ENCODE data around the gene CES5A.
"Not testable (repeated sequence)": the region's sequence is repeated elsewhere in the genome, so short reads cannot be mapped to it uniquely, and the experiment has no call there.

Gene CES5A

GRCh38 chr16:55832773-55833691 is 42.1 kb downstream of the CES5A start, which contains the start of gene CES1:
Gene CES1 (minus strand): TSS chr16:55833096. CDS start chr16:55833055, 41 bp downstream.
- Histone ChIP-seq H3K4ac (ENCODE audit: low read depth, low read length) (no peak within 1 kb of the TSS), H3K23ac (ENCODE audit: low read length) (no peak within 1 kb of the TSS), H3K27me3 (ENCODE audit: insufficient read depth, low read length, poor library complexity) (no peaks in the 10 kb centered on the region), H3K56ac (ENCODE audit: low read length) (no peak within 1 kb of the TSS), H3K9ac (ENCODE audit: low read length) (no peak within 1 kb of the TSS), H3K18ac (ENCODE audit: low read length) (no peak within 1 kb of the TSS), H2BK15ac (replicated peaks; ENCODE audit: low read depth) (no peak within 1 kb of the TSS), H2AK5ac (ENCODE audit: low read length) (no peak within 1 kb of the TSS), H3K4me3 (ENCODE audit: low read length) (no peak within 1 kb of the TSS), H3K27ac (ENCODE audit: low read depth, low read length) (no peak within 1 kb of the TSS), H4K5ac (ENCODE audit: low read length) (no peak within 1 kb of the TSS), H2BK5ac (ENCODE audit: low read length) (no peak within 1 kb of the TSS), H3K79me1 (ENCODE audit: low read length) (no peaks in the 10 kb centered on the region), H3K4me1 (ENCODE audit: control insufficient read depth, low read depth, low read length) (no peaks in the 10 kb centered on the region), H3K79me2 (ENCODE audit: control insufficient read depth, insufficient read depth, low read length) (no peaks in the 10 kb centered on the region), H2BK120ac (ENCODE audit: low read depth, low read length) (no peak within 1 kb of the TSS), H3K4me2 (ENCODE audit: low read length) (no peak within 1 kb of the TSS), H3K36me3 (ENCODE audit: control insufficient read depth, insufficient read depth, low read length) (no peaks in the 10 kb centered on the region), H4K8ac (ENCODE audit: low read depth, low read length) (no peak within 1 kb of the TSS)
- WGBS (ENCODE audit: extremely low coverage, insufficient coverage, low lambda C conversion rate), result no CpG with 5 or more reads among the region's 30 CpGs
- peak; percentile 37 for DNase-seq

DNA sequence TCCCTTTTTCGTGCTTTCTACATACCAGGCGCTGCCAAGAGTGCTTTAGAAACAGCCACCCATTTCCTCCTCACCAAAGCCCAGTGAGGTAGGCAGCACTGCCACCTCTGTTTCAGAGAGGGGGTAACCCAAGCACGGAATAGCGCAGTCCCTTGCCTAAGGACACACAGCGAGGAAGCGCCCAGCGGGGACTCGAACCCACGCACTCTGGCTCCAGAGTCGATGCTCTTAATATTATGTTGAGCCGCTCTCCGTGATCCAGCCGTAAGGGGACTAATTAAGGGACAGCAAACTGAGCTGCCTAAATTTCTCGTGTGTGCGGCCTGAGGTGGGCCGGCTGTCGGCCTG is 42.8 kb downstream of the CES5A start:
- H3K27me3 ChIP-seq (ENCODE audit: insufficient read depth, low read length, poor library complexity), result no peaks in the 10 kb centered on the region
- H4K5ac ChIP-seq (ENCODE audit: low read length), result no peak overlapping the region
- H3K4ac ChIP-seq (ENCODE audit: low read depth, low read length), result no peak overlapping the region
- H3K4me3 ChIP-seq (ENCODE audit: low read length), result no peak overlapping the region
- no peak overlapping the region for H3K18ac ChIP-seq (ENCODE audit: low read length)
- no peak overlapping the region for H2BK15ac ChIP-seq (replicated peaks; ENCODE audit: low read depth)
- H2BK5ac ChIP-seq (ENCODE audit: low read length), result no peak overlapping the region
- no peak overlapping the region for H2BK120ac ChIP-seq (ENCODE audit: low read depth, low read length)
- no peaks in the 10 kb centered on the region for H3K79me2 ChIP-seq (ENCODE audit: control insufficient read depth, insufficient read depth, low read length)
- H3K4me2 ChIP-seq (ENCODE audit: low read length), result no peak overlapping the region
- no peak overlapping the region for H4K8ac ChIP-seq (ENCODE audit: low read depth, low read length)
- no peak overlapping the region for H3K9ac ChIP-seq (ENCODE audit: low read length)
- H3K79me1 ChIP-seq (ENCODE audit: low read length), result no peaks in the 10 kb centered on the region
- H3K23ac ChIP-seq (ENCODE audit: low read length), result no peak overlapping the region
- H3K56ac ChIP-seq (ENCODE audit: low read length), result no peak overlapping the region
- no peak overlapping the region for H3K27ac ChIP-seq (ENCODE audit: low read depth, low read length)
- H3K36me3 ChIP-seq (ENCODE audit: control insufficient read depth, insufficient read depth, low read length), result no peaks in the 10 kb centered on the region
- H2AK5ac ChIP-seq (ENCODE audit: low read length), result no peak overlapping the region
- H3K4me1 ChIP-seq (ENCODE audit: control insufficient read depth, low read depth, low read length), result no peaks in the 10 kb centered on the region
- no peak for DNase-seq
- WGBS (ENCODE audit: extremely low coverage, insufficient coverage, low lambda C conversion rate), result no CpG with 5 or more reads among the region's 17 CpGs

- Histone ChIP-seq H3K79me2 (ENCODE audit: control insufficient read depth, insufficient read depth, low read length) (no peaks in the 10 kb centered on the region), H2AK5ac (ENCODE audit: low read length) (no peak overlapping the region), H3K9ac (ENCODE audit: low read length) (no peak overlapping the region), H3K18ac (ENCODE audit: low read length) (no peak overlapping the region), H4K5ac (ENCODE audit: low read length) (no peak overlapping the region), H4K8ac (ENCODE audit: low read depth, low read length) (no peak overlapping the region), H3K27me3 (ENCODE audit: insufficient read depth, low read length, poor library complexity) (no peaks in the 10 kb centered on the region), H3K27ac (ENCODE audit: low read depth, low read length) (no peak overlapping the region), H3K79me1 (ENCODE audit: low read length) (no peaks in the 10 kb centered on the region), H2BK15ac (replicated peaks; ENCODE audit: low read depth) (no peak overlapping the region), H3K4me1 (ENCODE audit: control insufficient read depth, low read depth, low read length) (no peaks in the 10 kb centered on the region), H3K36me3 (ENCODE audit: control insufficient read depth, insufficient read depth, low read length) (no peaks in the 10 kb centered on the region), H3K4me2 (ENCODE audit: low read length) (no peak overlapping the region), H2BK120ac (ENCODE audit: low read depth, low read length) (no peak overlapping the region), H3K4me3 (ENCODE audit: low read length) (no peak overlapping the region), H2BK5ac (ENCODE audit: low read length) (no peak overlapping the region), H3K23ac (ENCODE audit: low read length) (no peak overlapping the region), H3K56ac (ENCODE audit: low read length) (no peak overlapping the region), H3K4ac (ENCODE audit: low read depth, low read length) (no peak overlapping the region)
- WGBS (ENCODE audit: extremely low coverage, insufficient coverage, low lambda C conversion rate), result no CpG with 5 or more reads among the region's 6 CpGs
- no peak for DNase-seq
Measured at GRCh38 chr16:55830658-55831294, 44.4 kb downstream of the CES5A start.

DNA sequence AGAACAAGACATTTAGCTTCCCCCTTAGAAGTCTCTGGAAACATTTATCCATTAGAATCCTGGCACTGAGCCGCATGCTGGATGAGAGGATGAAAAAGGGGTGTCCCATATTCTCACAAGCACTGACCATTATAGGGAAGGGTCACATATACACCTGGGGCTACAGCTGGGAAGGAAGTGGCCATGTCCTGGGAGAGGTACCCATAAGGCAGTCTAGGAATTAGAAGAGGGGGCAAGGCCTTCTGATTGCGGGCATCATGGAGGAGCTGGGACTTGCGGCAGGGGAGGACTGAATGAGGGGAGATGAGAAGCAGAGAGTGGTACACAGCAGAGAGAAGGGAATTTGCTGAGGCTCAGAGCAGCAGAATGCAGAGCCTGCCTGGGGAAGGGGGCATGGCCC is 45.9 kb downstream of the CES5A start:
- H3K36me3 ChIP-seq (ENCODE audit: control insufficient read depth, insufficient read depth, low read length); H3K23ac ChIP-seq (ENCODE audit: low read length); H3K4me1 ChIP-seq (ENCODE audit: control insufficient read depth, low read depth, low read length); H4K8ac ChIP-seq (ENCODE audit: low read depth, low read length); H2BK5ac ChIP-seq (ENCODE audit: low read length); H3K18ac ChIP-seq (ENCODE audit: low read length); H3K79me2 ChIP-seq (ENCODE audit: control insufficient read depth, insufficient read depth, low read length); H2AK5ac ChIP-seq (ENCODE audit: low read length); H2BK15ac ChIP-seq (replicated peaks; ENCODE audit: low read depth); H3K4me2 ChIP-seq (ENCODE audit: low read length); H3K27me3 ChIP-seq (ENCODE audit: insufficient read depth, low read length, poor library complexity); H3K9ac ChIP-seq (ENCODE audit: low read length); H2BK120ac ChIP-seq (ENCODE audit: low read depth, low read length); H3K27ac ChIP-seq (ENCODE audit: low read depth, low read length); DNase-seq; H3K4ac ChIP-seq (ENCODE audit: low read depth, low read length); H3K4me3 ChIP-seq (ENCODE audit: low read length); H4K5ac ChIP-seq (ENCODE audit: low read length); H3K56ac ChIP-seq (ENCODE audit: low read length); H3K79me1 ChIP-seq (ENCODE audit: low read length): not testable (repeated sequence)
- no CpG with 5 or more reads among the region's 3 CpGs for WGBS (ENCODE audit: extremely low coverage, insufficient coverage, low lambda C conversion rate)

- no peaks in the 10 kb centered on the region for H3K36me3 ChIP-seq (ENCODE audit: control insufficient read depth, insufficient read depth, low read length)
- H4K8ac ChIP-seq (ENCODE audit: low read depth, low read length), result no peak overlapping the region
- no peak overlapping the region for H3K4ac ChIP-seq (ENCODE audit: low read depth, low read length)
- no peak overlapping the region for H2BK15ac ChIP-seq (replicated peaks; ENCODE audit: low read depth)
- H2AK5ac ChIP-seq (ENCODE audit: low read length), result no peak overlapping the region
- H3K4me1 ChIP-seq (ENCODE audit: control insufficient read depth, low read depth, low read length), result no peaks in the 10 kb centered on the region
- no peak for DNase-seq
- WGBS (ENCODE audit: extremely low coverage, insufficient coverage, low lambda C conversion rate), result no CpG with 5 or more reads among the region's 10 CpGs
- H2BK120ac ChIP-seq (ENCODE audit: low read depth, low read length), result no peak overlapping the region
- H3K23ac ChIP-seq (ENCODE audit: low read length), result no peak overlapping the region
- H3K27ac ChIP-seq (ENCODE audit: low read depth, low read length), result no peak overlapping the region
- H3K27me3 ChIP-seq (ENCODE audit: insufficient read depth, low read length, poor library complexity), result no peaks in the 10 kb centered on the region
- no peak overlapping the region for H3K4me3 ChIP-seq (ENCODE audit: low read length)
- H3K9ac ChIP-seq (ENCODE audit: low read length), result no peak overlapping the region
- H3K56ac ChIP-seq (ENCODE audit: low read length), result no peak overlapping the region
- H3K79me1 ChIP-seq (ENCODE audit: low read length), result no peaks in the 10 kb centered on the region
- no peak overlapping the region for H3K4me2 ChIP-seq (ENCODE audit: low read length)
- no peak overlapping the region for H2BK5ac ChIP-seq (ENCODE audit: low read length)
- H4K5ac ChIP-seq (ENCODE audit: low read length), result no peak overlapping the region
- no peak overlapping the region for H3K18ac ChIP-seq (ENCODE audit: low read length)
- no peaks in the 10 kb centered on the region for H3K79me2 ChIP-seq (ENCODE audit: control insufficient read depth, insufficient read depth, low read length)
Measured at GRCh38 chr16:55828680-55829079, 46.5 kb downstream of the CES5A start.
